Femur (tissue), 1 donor: ENCODE data around the gene PRAF2.
A peak's percentile ranks its signal among the peaks of the same experiment; 100 is the strongest.

Experiments
- DNase-seq: peaks from one replicate; pipeline ENCODE4 v3.0.0-alpha.2; 2017

The PRAF2 gene

GRCh38 chrX:49041744-49042580, 31.8 kb downstream of the PRAF2 start:
- DNase-seq, result no peak

GRCh38 chrX:49040376-49040955, 33.3 kb downstream of the PRAF2 start:
- no peak for DNase-seq

DNA sequence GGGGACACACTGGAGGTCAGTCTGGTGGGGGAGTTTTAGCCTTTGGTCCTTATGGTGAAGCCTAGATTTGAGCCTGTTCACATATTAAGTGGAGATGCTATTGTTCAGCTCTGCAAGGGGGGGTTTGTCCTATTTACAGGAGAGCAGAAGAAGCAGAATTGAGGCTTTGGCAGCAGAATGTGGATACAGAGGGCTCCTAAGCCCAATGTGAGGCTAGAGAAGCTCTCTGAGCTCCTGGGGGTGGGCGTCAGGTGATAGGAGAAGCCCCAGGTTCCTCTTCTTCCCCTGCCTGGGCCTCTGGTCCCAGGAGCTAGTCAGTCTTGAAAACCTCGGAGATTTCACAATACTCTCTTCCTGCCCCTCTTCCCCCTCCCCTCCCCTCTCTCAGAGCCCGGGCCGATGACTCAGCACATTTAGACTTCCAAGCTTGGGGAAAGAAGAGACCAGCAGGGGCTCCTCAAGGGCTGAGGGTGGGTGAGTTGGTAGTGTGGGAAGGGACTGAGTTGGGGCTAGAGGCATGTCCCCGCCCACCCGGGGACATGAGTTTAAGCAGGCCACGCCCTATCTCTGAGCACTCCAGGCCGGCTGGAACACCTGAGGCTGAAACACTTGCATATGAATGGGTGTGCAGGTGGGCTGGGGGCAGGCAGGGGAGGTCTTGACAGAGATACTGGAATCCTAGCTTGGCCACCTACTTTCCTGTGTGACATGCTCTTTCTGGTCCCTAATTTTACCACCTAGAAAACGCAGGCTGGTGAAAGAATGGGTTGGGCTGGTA, 34.0 kb downstream of the PRAF2 start:
- peak; percentile 69 for DNase-seq

DNA sequence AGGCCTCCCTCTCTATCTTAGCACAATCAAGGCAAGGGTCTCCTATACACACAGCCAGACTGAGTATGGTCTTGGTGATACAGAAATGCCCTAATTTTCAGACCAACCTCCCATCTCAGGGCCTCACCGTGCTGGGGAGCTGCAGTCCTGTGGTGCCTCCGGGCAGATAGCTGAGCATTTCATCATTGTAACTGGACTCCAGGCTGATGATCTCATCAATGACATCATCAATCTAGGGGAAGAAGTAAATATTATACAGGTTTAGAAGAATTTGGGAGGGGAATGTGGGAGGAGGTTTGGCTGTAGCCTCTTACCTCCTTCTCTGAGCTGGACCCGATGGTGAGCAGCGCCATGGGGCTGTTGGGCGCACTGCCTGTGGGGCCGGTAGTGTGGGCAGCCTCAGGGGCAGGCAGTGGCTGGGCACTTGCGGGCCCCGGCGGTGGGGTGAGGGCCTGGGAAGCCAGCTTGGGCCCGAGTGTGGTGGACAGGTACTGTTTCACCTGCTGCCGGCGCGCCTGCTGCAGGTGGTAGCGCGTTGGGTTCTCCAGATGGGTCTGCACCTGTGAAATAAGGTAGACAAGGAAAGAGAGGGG, 35.8 kb downstream of the PRAF2 start:
- DNase-seq, result no peak

- DNase-seq, result no peak
Observed at GRCh38 chrX:49030283-49030682, 43.5 kb downstream of the PRAF2 start.

DNA sequence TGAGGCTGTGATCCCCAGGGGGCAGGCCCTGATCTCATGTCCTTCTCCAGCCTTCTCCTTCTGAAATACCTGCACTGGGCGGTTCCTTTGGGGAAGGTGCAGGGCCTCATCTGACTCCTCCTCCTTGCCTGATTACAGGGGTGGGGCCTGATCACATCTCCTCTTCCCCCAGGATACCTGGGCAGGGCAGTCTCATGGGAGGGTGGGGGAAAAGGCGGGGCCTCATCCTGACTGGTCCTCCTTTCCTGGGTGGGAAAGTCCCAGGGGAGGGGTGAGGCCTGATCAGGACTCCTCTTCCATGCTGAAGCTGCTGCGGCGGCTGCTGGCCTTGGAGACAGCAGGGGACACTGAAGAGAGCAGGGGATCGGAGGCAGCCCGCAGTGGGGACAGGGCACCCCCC, 43.9 kb downstream of the PRAF2 start:
- DNase-seq, result no peak
